Calu3 (cell line): ENCODE data around the gene ZFYVE9. TPM values are rescaled to one million over a fixed set of nuclear protein-coding genes. Genes with fewer than 3 reads are reported as not detected.

Source experiments
- BruUV-seq: library from RNA; stranded (reverse); fragments of 400-500 nt; replicated peaks from 2 replicates; lab custom pipeline; 2021; lab: Mats Ljungman, UMichigan
- CTCF ChIA-PET: fragments of 300-600 bp; sonication (Branson Sonifier 250); formaldehyde crosslinking; loops from one replicate; lab custom pipeline; 2022; ENCODE audit warnings: antibody characterized with exemption; lab: Charles Lee
- DNase-seq: peaks from one replicate; pipeline ENCODE4 v3.0.0; 2022
- H3K27ac Mint-ChIP-seq: one replicate; pipeline ENCODE4 v1.8.0; 2022; ENCODE audit warnings: mixed read lengths; ENCODE audit not compliant: unreplicated experiment
- H3K27me3 Mint-ChIP-seq: one replicate; pipeline ENCODE4 v1.8.0; 2022; ENCODE audit warnings: mixed read lengths; ENCODE audit not compliant: unreplicated experiment
- H3K36me3 Mint-ChIP-seq: one replicate; pipeline ENCODE4 v1.8.0; 2022; ENCODE audit warnings: mild to moderate bottlenecking, moderate library complexity, mixed read lengths; ENCODE audit not compliant: insufficient read depth, unreplicated experiment
- H3K4me1 Mint-ChIP-seq: one replicate; pipeline ENCODE4 v1.8.0; 2022; ENCODE audit warnings: mild to moderate bottlenecking, low read depth, mixed read lengths; ENCODE audit not compliant: unreplicated experiment
- H3K4me3 Mint-ChIP-seq: one replicate; pipeline ENCODE4 v1.8.0; 2022; ENCODE audit warnings: mild to moderate bottlenecking, low read depth, moderate library complexity, mixed read lengths; ENCODE audit not compliant: unreplicated experiment
- H3K9me3 Mint-ChIP-seq: one replicate; pipeline ENCODE4 v1.8.0; 2022; ENCODE audit warnings: low read depth, mixed read lengths; ENCODE audit not compliant: unreplicated experiment
- intact Hi-C: fragments of 100-400 bp; cut with micrococcal nuclease; formaldehyde crosslinking; loops from one replicate; pipeline ENCODE4 v1.10.0; 2022; ENCODE audit not compliant: unreplicated experiment
- total RNA-seq: library from RNA; stranded (reverse); gene quantifications from 2 replicates; pipeline ENCODE4 v1.2.3, GENCODE V29; 2022
- TF ChIP-seq, protein P1 (sequence below): fragments of 200-600 bp; IDR thresholded peaks from one replicate; pipeline ENCODE4 v1.8.0; 2022; ENCODE audit warnings: antibody characterized with exemption; ENCODE audit not compliant: unreplicated experiment

Gene ZFYVE9
- total RNA-seq, 1 experiment from 2014 or later, result 13.6 TPM

- DNase-seq, result no peak
- CTCF ChIA-PET, result no interaction called here
- Mint-ChIP-seq H3K9me3 (no peaks in the 10 kb centered on the region), H3K4me1 (no peaks in the 10 kb centered on the region), H3K4me3 (no peak overlapping the region), H3K36me3 (no peaks in the 10 kb centered on the region), H3K27ac (no peak overlapping the region), H3K27me3 (no peaks in the 10 kb centered on the region)
- intact Hi-C loops, result loop anchor here (5.0 kb wide), 1 partner anchor 46 kb away; no protein-coding TSS in a partner anchor
- no TSS peak for BruUV-seq
- TF ChIP-seq, protein P1, sequence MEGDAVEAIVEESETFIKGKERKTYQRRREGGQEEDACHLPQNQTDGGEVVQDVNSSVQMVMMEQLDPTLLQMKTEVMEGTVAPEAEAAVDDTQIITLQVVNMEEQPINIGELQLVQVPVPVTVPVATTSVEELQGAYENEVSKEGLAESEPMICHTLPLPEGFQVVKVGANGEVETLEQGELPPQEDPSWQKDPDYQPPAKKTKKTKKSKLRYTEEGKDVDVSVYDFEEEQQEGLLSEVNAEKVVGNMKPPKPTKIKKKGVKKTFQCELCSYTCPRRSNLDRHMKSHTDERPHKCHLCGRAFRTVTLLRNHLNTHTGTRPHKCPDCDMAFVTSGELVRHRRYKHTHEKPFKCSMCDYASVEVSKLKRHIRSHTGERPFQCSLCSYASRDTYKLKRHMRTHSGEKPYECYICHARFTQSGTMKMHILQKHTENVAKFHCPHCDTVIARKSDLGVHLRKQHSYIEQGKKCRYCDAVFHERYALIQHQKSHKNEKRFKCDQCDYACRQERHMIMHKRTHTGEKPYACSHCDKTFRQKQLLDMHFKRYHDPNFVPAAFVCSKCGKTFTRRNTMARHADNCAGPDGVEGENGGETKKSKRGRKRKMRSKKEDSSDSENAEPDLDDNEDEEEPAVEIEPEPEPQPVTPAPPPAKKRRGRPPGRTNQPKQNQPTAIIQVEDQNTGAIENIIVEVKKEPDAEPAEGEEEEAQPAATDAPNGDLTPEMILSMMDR, result no peak
Measured at GRCh38 chr1:52243221-52243987, 101.5 kb downstream of the ZFYVE9 start.

GRCh38 chr1:52249831-52250230 is 107.9 kb downstream of the ZFYVE9 start:
- Mint-ChIP-seq H3K27me3 (no peaks in the 10 kb centered on the region), H3K9me3 (no peaks in the 10 kb centered on the region), H3K36me3 (no peaks in the 10 kb centered on the region), H3K4me1 (no peaks in the 10 kb centered on the region), H3K4me3 (no peak overlapping the region), H3K27ac (no peak overlapping the region)
- TF ChIP-seq, protein P1, result no peak
- CTCF ChIA-PET, result no interaction called here
- no TSS peak for BruUV-seq
- intact Hi-C loops, result no loop called here
- no peak for DNase-seq

GRCh38 chr1:52253421-52253820 is 111.5 kb downstream of the ZFYVE9 start:
- CTCF ChIA-PET, result no interaction called here
- intact Hi-C loops, result no loop called here

GRCh38 chr1:52259886-52260285 is 118.0 kb downstream of the ZFYVE9 start:
- CTCF ChIA-PET, result interaction anchor here (0.7 kb wide), 1 partner anchor 1331 kb away, joined by 3 read pairs; no protein-coding TSS in a partner anchor
- Mint-ChIP-seq H3K9me3 (no peaks in the 10 kb centered on the region), H3K27me3 (no peaks in the 10 kb centered on the region), H3K27ac (no peak overlapping the region), H3K36me3 (no peaks in the 10 kb centered on the region), H3K4me1 (no peaks in the 10 kb centered on the region), H3K4me3 (no peak overlapping the region)
- intact Hi-C loops, result no loop called here
- TF ChIP-seq, protein P1, result no peak
- DNase-seq, result no peak
- no TSS peak for BruUV-seq

More at GRCh38 chr1:52253421-52253820, 111.5 kb downstream of the ZFYVE9 start:
- Mint-ChIP-seq H3K27me3 (no peaks in the 10 kb centered on the region), H3K9me3 (no peaks in the 10 kb centered on the region), H3K36me3 (no peaks in the 10 kb centered on the region), H3K4me3 (no peak overlapping the region), H3K4me1 (no peaks in the 10 kb centered on the region), H3K27ac (no peak overlapping the region)
- no TSS peak for BruUV-seq
- DNase-seq, result no peak
- TF ChIP-seq, protein P1, result no peak
